Lung (tissue), 13 donors: ENCODE results near the gene DNAH12. TPM values are rescaled to one million over a fixed set of nuclear protein-coding genes. Genes with fewer than 3 reads are reported as not detected.

ENCODE experiments used
- ATAC-seq: fragments of 200-7000 bp; cut with Tn5 transposase; one replicate; pipeline ENCODE4 v1.9.1; 2020; ENCODE audit warnings: moderate number of reproducible peaks; ENCODE audit not compliant: insufficient read depth, low FRiP score
- DNase-seq, 3 donors: peaks; one replicate each; pipeline ENCODE4 v3.0.0-alpha.2; 2013 to 2017
- H3K27ac ChIP-seq, 2 donors: one replicate each; pipeline ENCODE4 v1.5.1; 2013; ENCODE audit warnings: mild to moderate bottlenecking in 2 of 2, moderate library complexity in 2 of 2, control low read depth in 1 of 2, inconsistent platforms in 1 of 2, low read depth in 1 of 2, low read length in 1 of 2
- H3K27me3 ChIP-seq, 3 donors: one replicate each; pipeline ENCODE4 v1.5.1; 2013; ENCODE audit warnings: low read length in 2 of 3; ENCODE audit not compliant: control insufficient read depth in 3 of 3, insufficient read depth in 3 of 3
- H3K36me3 ChIP-seq, 4 donors: one replicate each; pipeline ENCODE4 v1.5.1; 2013; ENCODE audit warnings: low read length in 4 of 4, mild to moderate bottlenecking in 1 of 4, moderate library complexity in 1 of 4; ENCODE audit not compliant: control insufficient read depth in 4 of 4, insufficient read depth in 4 of 4
- H3K4me1 ChIP-seq, 5 donors: one replicate each; pipeline ENCODE4 v1.5.1; 2013; ENCODE audit warnings: low read length in 5 of 5, mild to moderate bottlenecking in 2 of 5, moderate library complexity in 1 of 5; ENCODE audit not compliant: control insufficient read depth in 5 of 5, insufficient read depth in 5 of 5
- H3K4me3 ChIP-seq: one replicate; pipeline ENCODE4 v1.5.1; 2013; ENCODE audit warnings: mild to moderate bottlenecking, control low read depth, moderate library complexity
- H3K9ac ChIP-seq, 2 donors: one replicate each; pipeline ENCODE4 v1.5.1; 2013; ENCODE audit warnings: low read length in 2 of 2, control low read depth in 1 of 2; ENCODE audit not compliant: insufficient read depth in 1 of 2
- H3K9me3 ChIP-seq, 4 donors: one replicate each; pipeline ENCODE4 v1.5.1; 2013; ENCODE audit warnings: low read length in 3 of 4, mild to moderate bottlenecking in 1 of 4, moderate library complexity in 1 of 4; ENCODE audit not compliant: control insufficient read depth in 4 of 4, insufficient read depth in 3 of 4
- CTCF ChIP-seq: IDR thresholded peaks from 2 replicates; pipeline ENCODE4 v1.5.1; 2012; ENCODE audit warnings: mild to moderate bottlenecking; ENCODE audit errors: control extremely low read depth, extremely low read depth
- WGBS, 2 donors: extraction: QIAGEN DNeasy Blood & Tissue Kit; methylation state at CpG; one replicate each; pipeline ENCODE4 v1.1.7; 2013; 5-methylcytosine and 5-hydroxymethylcytosine counted together
- polyA plus RNA-seq, 2 donors: library from polyadenylated mRNA; stranded (reverse); fragments of 200-250 nt; gene quantifications; one replicate each; pipeline ENCODE4 v1.2.1, GENCODE V29; 2013
- small RNA-seq: library from RNA; depleted of rRNA; stranded (forward); fragments of <200 nt; gene quantifications from one replicate; pipeline ENCODE3, GENCODE V24; 2014; ENCODE audit warnings: low replicate concordance
- total RNA-seq, 2 donors: library from RNA; depleted of rRNA in 1 of 2; stranded (reverse); fragments of >200 nt in 1 of 2; gene quantifications; one replicate each; pipeline ENCODE4 v1.2.1, GENCODE V29; 2014 to 2021
- donor health status: control.
- donor health status: control.
- donor health status: Bipolar disorder and iron deficiency.
- donor health status: healthy.
- donor health status: DM: yes; HTN: yes; CAD: no.

The DNAH12 gene
- total and polyA plus RNA-seq, 4 donors, result 3.3 to 37.8 (median 10.7) TPM

GRCh38 chr3:57244946-57245345 lies 299.2 kb downstream of the DNAH12 start:
- no peak overlapping the region for H3K27ac ChIP-seq
- ATAC-seq (no peak), DNase-seq (no peak)
- no peaks in the 10 kb centered on the region for H3K4me1 ChIP-seq
- TF ChIP-seq CTCF, result no peak
- H3K27me3 ChIP-seq, result no peaks in the 10 kb centered on the region
- no peak overlapping the region for H3K4me3 ChIP-seq
- H3K9ac ChIP-seq, result no peak overlapping the region
- H3K9me3 ChIP-seq, result no peaks in the 10 kb centered on the region
- H3K36me3 ChIP-seq, result peaks cover 9 to 58% (median 31%) of the 10 kb centered on the region in 4 donors
- 75 to 89% methylated on average over 2 of the region's 2 CpGs for WGBS, 2 donors

Small RNA genes lying within 50 kb of the gene (small RNA-seq; reads per million reads assigned to genes)
- gene RF00019, result not detected
- not detected for gene RNU6-108P
- gene RNU6-1181P, result not detected
- not detected for gene RNU6-483P

Other genes with a start within 250 kb of the DNAH12 start
- gene PDE12, start 11.9 kb upstream of the DNAH12 start, total RNA-seq, result 10 to 100 TPM; 10.5 to 24.5 TPM
- 1 to 10 TPM; 3.9 to 9.3 TPM for gene PDE12, start 11.9 kb upstream of the DNAH12 start, polyA plus RNA-seq
- 100 to 1,000 TPM; 143 to 202 TPM for gene ARF4, start 53.0 kb upstream of the DNAH12 start, total RNA-seq
- gene ARF4, start 53.0 kb upstream of the DNAH12 start, polyA plus RNA-seq, result 100 to 1,000 TPM; 187 to 232 TPM
- 10 to 100 TPM; 29.6 to 53.8 TPM for gene DENND6A, start 148.7 kb upstream of the DNAH12 start, total RNA-seq
- gene DENND6A, start 148.7 kb upstream of the DNAH12 start, polyA plus RNA-seq, result 1 to 10 TPM; 8.2 to 8.3 TPM
- 100 to 1,000 TPM in 1 of 2 donors, 10 to 100 TPM in 1; 72.4 to 118 TPM for gene SLMAP, start 212.0 kb upstream of the DNAH12 start, total RNA-seq
- gene SLMAP, start 212.0 kb upstream of the DNAH12 start, polyA plus RNA-seq, result 10 to 100 TPM; 11.4 to 22.0 TPM